IMR-90 (cell line): ENCODE data around the gene EPGN. TPM values are rescaled to one million over a fixed set of nuclear protein-coding genes. Genes with fewer than 3 reads are reported as not detected.

ENCODE experiments used
- ATAC-seq: fragments of 200-7000 bp; cut with Tn5 transposase; 2 replicates; pipeline ENCODE4 v1.9.1; 2020; ENCODE audit warnings: low read depth, mild to moderate bottlenecking, moderate library complexity
- BruUV-seq: library from RNA; stranded (reverse); fragments of 400-500 nt; replicated peaks from 2 replicates; lab custom pipeline; 2021; lab: Mats Ljungman, UMichigan
- CTCF ChIA-PET: fragments of 300-600 bp; formaldehyde crosslinking; extraction: SDS; loops from one replicate; lab custom pipeline; 2021; ENCODE audit warnings: antibody characterized with exemption; lab: Yijun Ruan, JAX
- POLR2A ChIA-PET: fragments of 300-600 bp; sonication (Branson Sonifier 250); formaldehyde crosslinking; loops from one replicate; lab custom pipeline; 2022; ENCODE audit warnings: antibody characterized with exemption; ENCODE audit not compliant: unreplicated experiment; lab: Charles Lee
- DNase-seq: peaks from one replicate; pipeline ENCODE4 v3.0.0; 2013
- H2AFZ ChIP-seq: replicated peaks from 2 replicates; pipeline ENCODE3; 2013; ENCODE audit warnings: low read length, mild to moderate bottlenecking; ENCODE audit not compliant: poor library complexity
- H2AK5ac ChIP-seq: 2 replicates; pipeline ENCODE4 v1.6.1; 2013; ENCODE audit warnings: low read depth, low read length, inconsistent platforms
- H2AK9ac ChIP-seq: replicated peaks from 2 replicates; pipeline ENCODE3; 2013; ENCODE audit warnings: mild to moderate bottlenecking, low read depth, low read length, moderate library complexity; ENCODE audit not compliant: poor library complexity
- H2BK120ac ChIP-seq: 2 replicates; pipeline ENCODE4 v1.6.1; 2013; ENCODE audit warnings: low read depth, low read length, inconsistent platforms
- H2BK15ac ChIP-seq: 3 replicates; pipeline ENCODE4 v1.6.1; 2013; ENCODE audit warnings: low read depth, low read length, inconsistent platforms
- H2BK20ac ChIP-seq: 2 replicates; pipeline ENCODE4 v1.6.1; 2013; ENCODE audit warnings: low read depth, mild to moderate bottlenecking, inconsistent platforms, low read length, moderate library complexity
- H2BK5ac ChIP-seq: 2 replicates; pipeline ENCODE4 v1.6.1; 2013; ENCODE audit warnings: mild to moderate bottlenecking, low read depth, low read length, inconsistent platforms; ENCODE audit not compliant: poor library complexity, severe bottlenecking
- H3K14ac ChIP-seq: replicated peaks from 2 replicates; pipeline ENCODE4 v1.6.1; 2013; ENCODE audit warnings: low read depth, low read length, inconsistent platforms
- H3K18ac ChIP-seq: 2 replicates; pipeline ENCODE4 v1.6.1; 2013; ENCODE audit warnings: low read depth, low read length, control low read depth
- H3K23ac ChIP-seq: 2 replicates; pipeline ENCODE4 v1.6.1; 2013; ENCODE audit warnings: low read depth, low read length, inconsistent platforms
- H3K27ac ChIP-seq: 2 replicates; pipeline ENCODE4 v1.5.1; 2013; ENCODE audit warnings: mild to moderate bottlenecking, control low read depth, low read length; ENCODE audit not compliant: insufficient read depth
- H3K27me3 ChIP-seq: 2 replicates; pipeline ENCODE4 v1.6.1; 2013; ENCODE audit warnings: low read length; ENCODE audit not compliant: control insufficient read depth, insufficient read depth
- H3K36me3 ChIP-seq: 2 replicates; pipeline ENCODE4 v1.6.1; 2013; ENCODE audit warnings: low read length, mixed read lengths; ENCODE audit not compliant: control insufficient read depth, insufficient read depth
- H3K4ac ChIP-seq: 2 replicates; pipeline ENCODE4 v1.6.1; 2013; ENCODE audit warnings: low read depth, low read length, inconsistent platforms
- H3K4me1 ChIP-seq: 2 replicates; pipeline ENCODE4 v1.6.1; 2013; ENCODE audit warnings: low read length, mixed read lengths; ENCODE audit not compliant: control insufficient read depth, insufficient read depth
- H3K4me2 ChIP-seq: 2 replicates; pipeline ENCODE4 v1.6.1; 2013; ENCODE audit warnings: low read depth, mild to moderate bottlenecking, control low read depth, low read length, moderate library complexity
- H3K4me3 ChIP-seq: 2 replicates; pipeline ENCODE4 v1.5.1; 2013; ENCODE audit warnings: low read depth, mild to moderate bottlenecking, control low read depth, low read length, moderate library complexity; ENCODE audit not compliant: insufficient read depth
- H3K56ac ChIP-seq: 2 replicates; pipeline ENCODE4 v1.6.1; 2013; ENCODE audit warnings: low read length, inconsistent platforms; ENCODE audit not compliant: insufficient read depth; ENCODE audit errors: extremely low read depth
- H3K79me1 ChIP-seq, 2 experiments: 2 replicates each; pipeline ENCODE4 v1.6.1; 2013; ENCODE audit warnings: low read length in 2 of 2, inconsistent platforms in 1 of 2, low read depth in 1 of 2
- H3K9ac ChIP-seq: 2 replicates; pipeline ENCODE4 v1.6.1; 2013; ENCODE audit warnings: low read depth, low read length, control low read depth
- H3K9me1 ChIP-seq: 2 replicates; pipeline ENCODE4 v1.6.1; 2013; ENCODE audit warnings: low read length, inconsistent platforms; ENCODE audit not compliant: insufficient read depth
- H3K9me3 ChIP-seq: 2 replicates; pipeline ENCODE4 v1.6.1; 2013; ENCODE audit warnings: low read length; ENCODE audit not compliant: control insufficient read depth, insufficient read depth
- H4K20me1 ChIP-seq: 2 replicates; pipeline ENCODE4 v1.6.1; 2013; ENCODE audit warnings: low read length, inconsistent platforms; ENCODE audit not compliant: insufficient read depth
- H4K5ac ChIP-seq: 2 replicates; pipeline ENCODE4 v1.6.1; 2013; ENCODE audit warnings: mild to moderate bottlenecking, low read depth, low read length, control low read depth
- H4K8ac ChIP-seq, 2 experiments: 2 replicates each; pipeline ENCODE4 v1.6.1; 2013; ENCODE audit warnings: low read depth in 2 of 2, low read length in 2 of 2, control low read depth in 1 of 2, inconsistent platforms in 1 of 2
- H4K91ac ChIP-seq: 2 replicates; pipeline ENCODE4 v1.6.1; 2013; ENCODE audit warnings: low read depth, low read length, inconsistent platforms; ENCODE audit not compliant: insufficient read depth
- CHD1 ChIP-seq: IDR thresholded peaks from 2 replicates; pipeline ENCODE4 v1.6.1; 2012; ENCODE audit warnings: low read depth, low read length, improper control_type of control experiment
- MAFK ChIP-seq: IDR thresholded peaks from 2 replicates; pipeline ENCODE4 v1.6.1; 2012; ENCODE audit warnings: low read depth, low read length, improper control_type of control experiment
- MAZ ChIP-seq: IDR thresholded peaks from 2 replicates; pipeline ENCODE4 v1.6.1; 2012; ENCODE audit warnings: low read depth, mild to moderate bottlenecking, low read length, improper control_type of control experiment, moderate library complexity, borderline replicate concordance
- MXI1 ChIP-seq: IDR thresholded peaks from 2 replicates; pipeline ENCODE4 v1.6.1; 2012; ENCODE audit warnings: low read depth, mild to moderate bottlenecking, low read length, moderate library complexity, borderline replicate concordance
- RCOR1 ChIP-seq: IDR thresholded peaks from 2 replicates; pipeline ENCODE4 v1.6.1; 2012; ENCODE audit warnings: mild to moderate bottlenecking, low read length, improper control_type of control experiment; ENCODE audit not compliant: insufficient replicate concordance
- RFX5 ChIP-seq: IDR thresholded peaks from 2 replicates; pipeline ENCODE4 v1.8.0; 2012; ENCODE audit warnings: low read depth, mild to moderate bottlenecking, low read length, moderate library complexity
- SMC3 ChIP-seq: fragments of 150-350 bp; IDR thresholded peaks from 2 replicates; pipeline ENCODE4 v1.6.1; 2016; ENCODE audit warnings: low read depth, mild to moderate bottlenecking, antibody characterized with exemption, low read length, moderate library complexity
- USF2 ChIP-seq: fragments of 150-350 bp; IDR thresholded peaks from 2 replicates; pipeline ENCODE4 v1.6.1; 2017; ENCODE audit warnings: mild to moderate bottlenecking, antibody characterized with exemption, low read length, low read depth
- dilution Hi-C: fragments of 300-500 bp; cut with HindIII; formaldehyde crosslinking; loops from one replicate; pipeline ENCODE4 v1.14.3; 2018; ENCODE audit warnings: low sequenced_read_pairs; ENCODE audit not compliant: unreplicated experiment
- in situ Hi-C: fragments of 300-500 bp; cut with MboI; formaldehyde crosslinking; loops from 3 replicates; pipeline ENCODE4 v1.14.3; 2019; ENCODE audit warnings: low sequenced_read_pairs, inconsistent platforms, mixed read lengths
- intact Hi-C: fragments of 100-400 bp; cut with micrococcal nuclease; formaldehyde crosslinking; loops from 2 replicates; pipeline ENCODE4 v1.10.0; 2022
- polyA plus RNA-seq, 3 experiments: library from polyadenylated mRNA; depleted of rRNA; stranded (reverse); fragments of >200 nt; gene quantifications; 2 replicates each; pipeline ENCODE4 v1.2.3, GENCODE V29; 2012; ENCODE audit warnings: low replicate concordance in 1 of 3
- total RNA-seq: library from RNA; depleted of rRNA; stranded (reverse); fragments of >200 nt; gene quantifications from 2 replicates; pipeline ENCODE4 v1.2.3, GENCODE V29; 2012

Gene EPGN
- total and polyA plus RNA-seq, 2 of the 4 experiments (the other 2 are of a cell fraction), result 0.18 TPM; not detected in 1

GRCh38 chr4:74263551-74263950 lies 44.7 kb upstream of the EPGN start:
- Histone ChIP-seq H2BK5ac (no peak overlapping the region), H3K4me3 (no peak overlapping the region), H2AK5ac (no peak overlapping the region), H2BK120ac (no peak overlapping the region), H3K4ac (no peak overlapping the region), H3K9me3 (no peaks in the 10 kb centered on the region), H3K27ac (no peak overlapping the region), H4K5ac (no peak overlapping the region), H2AFZ (no peak overlapping the region), H2AK9ac (no peak overlapping the region), H3K23ac (no peak overlapping the region), H3K4me1 (no peaks in the 10 kb centered on the region), H3K18ac (no peak overlapping the region), H2BK20ac (no peak overlapping the region), H3K56ac (no peak overlapping the region), H4K91ac (no peak overlapping the region), H3K9me1 (no peaks in the 10 kb centered on the region; the same call in 1 of the 2 replicates), H3K27me3 (no peaks in the 10 kb centered on the region), H3K36me3 (no peaks in the 10 kb centered on the region), H3K4me2 (no peak overlapping the region), H4K20me1 (no peaks in the 10 kb centered on the region), H3K9ac (no peak overlapping the region), H4K8ac (no peak overlapping the region), H3K79me1 (no peaks in the 10 kb centered on the region), H3K14ac (no peak overlapping the region), H2BK15ac (no peak overlapping the region)
- ATAC-seq (no peak), DNase-seq (no peak)
- POLR2A ChIA-PET, result no interaction called here
- TF ChIP-seq SMC3, result no peak
- no peak for TF ChIP-seq MAZ
- TF ChIP-seq RFX5, result no peak
- no peak for TF ChIP-seq MXI1
- no peak for TF ChIP-seq CHD1
- no peak for TF ChIP-seq MAFK
- no peak for TF ChIP-seq RCOR1
- TF ChIP-seq USF2, result no peak
- CTCF ChIA-PET, result no interaction called here
- BruUV-seq, result no TSS peak
- in situ Hi-C loops, result no loop called here
- dilution Hi-C loops, result no loop called here
- intact Hi-C loops, result no loop called here
